Measurements from ENCODE around the gene HS2ST1. TPM values are rescaled to one million over a fixed set of nuclear protein-coding genes. Genes with fewer than 3 reads are reported as not detected.

The HS2ST1 gene
- total RNA-seq, 2 experiments from 2014 or later, result 20.6 to 23.0 TPM

DNA sequence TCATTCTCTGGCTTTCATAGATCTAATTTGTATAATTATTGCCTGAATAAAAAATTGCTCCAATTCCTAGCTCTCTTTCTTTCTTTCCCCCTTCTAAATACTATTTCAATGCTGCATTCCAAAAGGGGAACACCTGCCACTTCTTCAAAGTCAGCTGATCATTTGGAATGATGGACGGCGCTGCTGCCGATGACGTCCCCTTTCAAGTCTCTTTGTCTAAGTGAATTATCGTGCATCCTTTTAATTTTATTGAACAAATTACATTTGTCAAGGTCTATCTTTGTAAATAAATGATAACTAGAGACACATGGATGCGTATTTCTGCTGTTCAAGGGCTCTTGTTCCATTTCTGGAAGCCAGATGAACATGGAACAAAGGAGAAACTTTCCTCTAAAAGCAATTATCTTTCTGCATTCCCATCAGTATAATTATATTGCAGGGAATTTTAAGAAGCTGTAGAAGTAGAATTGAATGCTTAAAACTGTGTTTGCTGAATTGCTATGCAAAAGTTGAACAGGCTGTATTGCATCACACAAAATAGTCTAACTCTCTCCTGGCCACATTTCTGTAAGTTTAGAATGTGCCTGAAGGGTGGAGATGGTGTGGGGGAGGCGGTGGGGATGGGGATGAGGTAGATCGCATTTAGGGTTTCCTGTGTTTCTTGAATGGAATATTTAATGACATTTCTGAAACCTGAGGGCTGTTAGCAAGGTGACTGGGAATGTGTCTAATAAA is 222.3 kb downstream of the HS2ST1 start:
- Mint-ChIP-seq H3K4me1 (peaks cover 7% of the 10 kb centered on the region), H3K36me3 (ENCODE audit: low read depth) (no peaks in the 10 kb centered on the region), H3K27ac (no peak overlapping the region), H3K9me3 (no peaks in the 10 kb centered on the region), H3K4me3 (no peak overlapping the region), H3K27me3 (peaks cover 22% of the 10 kb centered on the region)
- no peak for DNase-seq
- CTCF ChIA-PET, result no interaction called here
- POLR2A ChIA-PET, result no interaction called here

DNA sequence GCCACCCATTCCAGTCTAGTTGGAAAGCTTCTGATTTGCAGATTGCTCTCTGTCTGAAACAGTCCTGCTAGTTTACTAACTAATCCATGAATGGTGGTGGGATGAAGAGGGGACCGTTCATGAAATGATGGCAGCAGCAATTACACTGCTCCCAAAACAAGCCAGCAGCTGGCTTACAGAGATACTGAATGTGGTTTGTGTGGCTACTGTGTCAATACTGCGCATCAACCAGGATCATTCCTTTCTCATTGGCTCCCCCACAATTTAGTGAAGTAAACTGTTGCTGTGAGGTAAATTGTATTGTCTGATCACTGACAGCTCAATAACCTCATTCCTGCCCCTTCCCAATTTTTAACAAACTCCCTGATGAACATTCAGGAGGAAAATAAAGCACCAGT is 222.9 kb downstream of the HS2ST1 start:
- peaks cover 4% of the 10 kb centered on the region for H3K4me1 Mint-ChIP-seq
- CTCF ChIA-PET, result interaction anchor here (1.1 kb wide), 1 partner anchor 9 kb away, joined by 3 read pairs; no protein-coding TSS in a partner anchor

DNA sequence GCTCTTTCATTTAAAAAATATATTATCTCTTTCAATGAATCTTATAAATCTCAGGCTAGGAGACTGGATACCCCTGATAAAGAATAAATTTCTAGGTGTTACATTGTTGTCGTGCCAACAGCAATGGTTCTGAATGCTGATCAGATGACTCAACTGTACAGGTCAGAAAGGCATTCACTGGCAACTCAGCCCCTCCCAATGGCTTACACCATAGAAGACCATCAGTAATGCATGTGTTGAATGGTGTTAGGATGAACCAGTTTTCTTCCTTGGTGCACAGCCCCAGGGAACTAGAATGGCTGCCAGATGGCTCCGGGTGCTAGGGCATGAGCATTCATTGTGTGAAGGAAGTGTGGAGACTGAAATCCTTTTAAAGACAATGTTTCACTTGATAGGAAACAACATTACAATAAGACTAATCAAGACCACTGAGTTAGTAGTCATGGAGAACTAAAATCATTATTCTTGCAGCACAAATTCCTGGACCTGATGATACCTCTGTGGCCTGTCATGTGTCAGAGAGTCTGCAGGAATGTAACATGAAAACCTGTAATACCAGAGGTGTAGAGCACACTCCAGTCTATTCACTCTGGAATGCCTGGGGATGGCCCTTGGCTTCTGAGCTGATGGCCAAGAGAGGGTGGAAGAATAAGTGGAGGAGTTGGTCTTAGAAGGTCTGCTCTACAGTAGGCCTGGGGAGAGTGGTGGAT is 226.6 kb downstream of the HS2ST1 start:
- no peaks in the 10 kb centered on the region for H3K4me1 Mint-ChIP-seq
- H3K27me3 Mint-ChIP-seq, result peaks cover 5% of the 10 kb centered on the region
- no peak overlapping the region for H3K27ac Mint-ChIP-seq
- no peak overlapping the region for H3K4me3 Mint-ChIP-seq
- POLR2A ChIA-PET, result no interaction called here
- no peak for DNase-seq
- no peaks in the 10 kb centered on the region for H3K9me3 Mint-ChIP-seq
- no peaks in the 10 kb centered on the region for H3K36me3 Mint-ChIP-seq (ENCODE audit: low read depth)
- CTCF ChIA-PET, result no interaction called here

More for the DNA sequence above, 222.9 kb downstream of the HS2ST1 start:
- no peak overlapping the region for H3K4me3 Mint-ChIP-seq
- no peak for DNase-seq
- POLR2A ChIA-PET, result no interaction called here
- no peaks in the 10 kb centered on the region for H3K9me3 Mint-ChIP-seq
- peaks cover 22% of the 10 kb centered on the region for H3K27me3 Mint-ChIP-seq
- no peak overlapping the region for H3K27ac Mint-ChIP-seq
- H3K36me3 Mint-ChIP-seq (ENCODE audit: low read depth), result no peaks in the 10 kb centered on the region

DNA sequence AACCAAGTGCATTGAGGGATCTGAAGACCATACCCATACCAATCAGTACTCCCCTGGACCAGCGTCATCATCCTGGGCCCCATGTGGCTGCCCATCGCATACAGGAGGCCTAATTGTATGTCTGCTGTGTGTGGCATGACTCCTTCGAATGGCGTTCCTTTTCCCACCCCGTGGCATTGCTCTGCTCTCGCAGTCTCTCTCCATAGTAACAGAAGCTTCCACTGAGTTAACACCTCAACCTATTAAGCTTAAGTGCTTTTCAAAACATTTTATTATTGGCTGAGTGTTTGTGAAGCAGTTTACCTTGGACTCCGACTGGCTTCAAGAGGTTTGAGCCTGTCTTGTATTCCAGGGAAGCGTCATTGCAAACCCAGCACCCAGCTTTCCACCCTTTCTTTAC is 227.1 kb downstream of the HS2ST1 start:
- ChIA-PET CTCF (interaction anchor here (1.3 kb wide), 1 partner anchor 812 kb away, joined by 3 read pairs; no protein-coding TSS in a partner anchor), POLR2A (no interaction called here)
- DNase-seq, result no peak
- H3K27me3 Mint-ChIP-seq, result peaks cover 8% of the 10 kb centered on the region
- no peak overlapping the region for H3K4me3 Mint-ChIP-seq
- H3K27ac Mint-ChIP-seq, result no peak overlapping the region
- no peaks in the 10 kb centered on the region for H3K9me3 Mint-ChIP-seq
- H3K36me3 Mint-ChIP-seq (ENCODE audit: low read depth), result no peaks in the 10 kb centered on the region
- no peaks in the 10 kb centered on the region for H3K4me1 Mint-ChIP-seq

DNA sequence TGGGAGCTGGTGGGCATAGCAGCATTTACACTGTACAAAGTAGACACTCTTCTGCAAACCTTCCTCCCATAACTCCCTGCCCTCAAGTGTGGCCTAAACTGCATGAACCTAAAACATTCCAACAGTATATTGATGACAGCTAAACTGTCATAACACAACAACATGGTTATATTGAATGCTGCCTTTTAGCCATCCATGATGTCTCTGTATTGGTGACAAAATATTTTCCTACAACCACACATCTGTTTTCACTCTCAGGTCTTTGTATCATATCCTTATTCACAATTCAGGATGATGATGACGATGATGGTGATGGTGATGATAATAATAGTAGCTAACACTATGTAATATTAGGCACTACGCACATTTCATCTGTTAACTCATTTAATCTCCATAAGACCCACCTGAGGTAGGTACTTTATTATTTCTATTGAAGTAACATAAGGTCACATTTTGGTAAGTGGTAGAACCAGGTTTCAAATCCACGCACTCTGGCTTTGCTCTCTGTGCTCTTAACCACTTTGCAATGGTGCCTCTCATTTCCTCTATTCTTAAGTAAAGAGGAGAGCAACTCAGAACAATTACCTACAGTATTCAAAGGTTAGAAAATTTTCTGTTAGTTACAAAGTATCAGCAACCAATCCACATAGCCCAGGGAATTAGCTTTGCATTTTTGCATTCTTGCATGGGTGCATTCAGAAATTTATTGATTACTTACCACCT is 229.1 kb downstream of the HS2ST1 start:
- Mint-ChIP-seq H3K4me3 (no peak overlapping the region), H3K27ac (no peak overlapping the region), H3K4me1 (no peaks in the 10 kb centered on the region), H3K36me3 (ENCODE audit: low read depth) (no peaks in the 10 kb centered on the region), H3K9me3 (no peaks in the 10 kb centered on the region), H3K27me3 (peaks cover 8% of the 10 kb centered on the region)
- CTCF ChIA-PET, result interaction anchor here (1.0 kb wide), 1 partner anchor 16 kb away, joined by 3 read pairs; no protein-coding TSS in a partner anchor
- POLR2A ChIA-PET, result no interaction called here
- no peak for DNase-seq

DNA sequence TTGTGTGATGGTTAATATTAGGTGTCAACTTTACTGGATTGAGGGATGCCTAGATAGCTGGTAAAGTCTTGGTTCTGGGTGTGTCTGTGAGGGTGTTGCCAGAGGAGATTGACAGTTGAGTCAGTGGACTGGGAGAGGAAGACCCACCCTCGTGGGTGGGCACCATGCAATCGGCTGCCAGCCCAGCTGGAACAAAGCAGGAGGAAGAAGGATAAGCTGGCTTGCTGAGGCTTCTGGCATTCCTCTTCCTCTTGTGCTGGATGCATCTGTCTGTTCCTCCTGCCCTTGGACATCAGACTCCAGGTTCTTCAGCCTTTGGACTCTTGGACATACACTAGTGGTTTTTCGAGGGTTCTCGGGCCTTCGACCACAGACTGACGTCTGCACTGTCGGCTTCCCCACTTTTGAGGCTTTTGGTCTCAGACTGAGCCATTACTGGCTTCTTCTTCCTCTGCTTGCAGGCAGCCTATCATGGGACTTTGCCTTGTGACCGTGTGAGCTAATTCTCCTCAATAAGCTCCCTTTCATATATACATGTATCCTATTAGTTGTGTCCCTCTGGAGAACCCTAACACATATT is 230.0 kb downstream of the HS2ST1 start:
- Mint-ChIP-seq H3K9me3 (no peaks in the 10 kb centered on the region), H3K27me3 (peaks cover 15% of the 10 kb centered on the region), H3K27ac (no peak overlapping the region), H3K36me3 (ENCODE audit: low read depth) (no peaks in the 10 kb centered on the region), H3K4me3 (no peak overlapping the region), H3K4me1 (no peaks in the 10 kb centered on the region)
- CTCF ChIA-PET, result interaction anchor here (1.0 kb wide), 1 partner anchor 17 kb away, joined by 3 read pairs; no protein-coding TSS in a partner anchor
- no peak for DNase-seq
- POLR2A ChIA-PET, result no interaction called here

DNA sequence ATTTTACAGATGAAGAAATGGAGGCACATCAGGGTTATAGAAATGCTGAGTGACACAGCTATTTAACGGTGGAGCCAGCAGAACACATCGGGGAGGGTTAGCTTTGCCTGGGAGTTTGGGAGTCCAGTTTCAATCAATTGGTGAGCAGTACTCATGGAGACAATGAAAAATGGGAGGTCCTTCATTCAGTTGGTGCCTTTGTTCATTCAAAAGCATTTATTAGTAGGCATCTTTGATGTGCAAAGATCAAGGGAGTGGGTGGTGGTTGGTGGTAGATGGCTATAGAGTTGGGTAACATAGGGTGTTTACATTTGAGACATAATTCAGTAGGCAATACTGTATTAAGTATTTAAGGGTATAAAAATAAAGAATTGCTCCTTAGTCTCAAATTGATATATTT is 230.5 kb downstream of the HS2ST1 start:
- Mint-ChIP-seq H3K4me3 (no peak overlapping the region), H3K27ac (no peak overlapping the region), H3K9me3 (no peaks in the 10 kb centered on the region), H3K27me3 (peaks cover 19% of the 10 kb centered on the region), H3K4me1 (no peaks in the 10 kb centered on the region), H3K36me3 (ENCODE audit: low read depth) (no peaks in the 10 kb centered on the region)
- ChIA-PET CTCF (interaction anchor here (1.0 kb wide), 1 partner anchor 17 kb away, joined by 3 read pairs; no protein-coding TSS in a partner anchor), POLR2A (no interaction called here)
- no peak for DNase-seq

DNA sequence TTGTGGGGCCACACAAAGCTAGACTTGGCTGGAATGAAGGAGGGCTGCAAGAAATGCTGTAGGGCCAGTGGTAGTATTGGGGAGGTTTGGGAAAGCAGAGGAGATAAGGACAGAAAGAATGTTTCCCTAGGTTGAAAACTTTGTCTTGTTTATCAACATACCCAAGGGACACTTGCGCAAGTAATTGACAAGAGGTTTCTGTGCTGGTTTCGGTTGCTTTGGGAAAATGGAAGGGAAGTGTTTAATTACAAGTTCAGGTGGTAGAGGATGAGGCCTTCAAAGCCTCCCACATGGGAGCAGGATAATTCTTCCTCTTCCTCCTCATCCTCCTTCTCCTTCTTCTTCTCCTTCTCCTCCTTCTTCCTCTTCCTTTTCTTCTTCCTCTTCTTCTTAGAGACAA is 232.1 kb downstream of the HS2ST1 start:
- Mint-ChIP-seq H3K4me1 (peaks cover 3% of the 10 kb centered on the region), H3K27ac (no peak overlapping the region), H3K4me3 (no peak overlapping the region), H3K9me3 (no peaks in the 10 kb centered on the region), H3K27me3 (peaks cover 26% of the 10 kb centered on the region), H3K36me3 (ENCODE audit: low read depth) (no peaks in the 10 kb centered on the region)
- POLR2A ChIA-PET, result no interaction called here
- DNase-seq, result no peak
- CTCF ChIA-PET, result no interaction called here

DNA sequence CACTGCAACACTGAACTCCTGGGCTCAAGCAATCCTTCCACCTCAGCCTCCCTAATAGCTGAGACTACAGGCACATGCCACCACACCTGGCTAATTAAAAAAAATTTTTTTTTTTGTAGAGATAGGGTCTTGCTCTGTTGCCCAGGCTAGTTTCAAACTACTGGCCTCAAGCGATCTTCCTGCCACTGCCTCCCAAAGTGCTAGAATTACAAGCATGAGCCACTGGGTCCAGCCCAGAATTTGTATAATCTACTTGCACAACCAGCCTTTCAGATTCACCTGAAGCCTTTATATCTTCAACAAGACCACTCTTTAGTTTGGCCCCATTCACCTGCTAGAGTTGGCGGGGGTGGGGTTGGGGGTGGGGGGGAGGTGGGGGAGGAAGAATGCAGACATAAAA is 232.6 kb downstream of the HS2ST1 start:
- H3K4me1 Mint-ChIP-seq, result peaks cover 8% of the 10 kb centered on the region
- H3K27me3 Mint-ChIP-seq, result peaks cover 30% of the 10 kb centered on the region
- ChIA-PET POLR2A (no interaction called here), CTCF (no interaction called here)
- H3K27ac Mint-ChIP-seq, result no peak overlapping the region
- H3K36me3 Mint-ChIP-seq (ENCODE audit: low read depth), result no peaks in the 10 kb centered on the region
- no peak for DNase-seq
- no peaks in the 10 kb centered on the region for H3K9me3 Mint-ChIP-seq
- no peak overlapping the region for H3K4me3 Mint-ChIP-seq

DNA sequence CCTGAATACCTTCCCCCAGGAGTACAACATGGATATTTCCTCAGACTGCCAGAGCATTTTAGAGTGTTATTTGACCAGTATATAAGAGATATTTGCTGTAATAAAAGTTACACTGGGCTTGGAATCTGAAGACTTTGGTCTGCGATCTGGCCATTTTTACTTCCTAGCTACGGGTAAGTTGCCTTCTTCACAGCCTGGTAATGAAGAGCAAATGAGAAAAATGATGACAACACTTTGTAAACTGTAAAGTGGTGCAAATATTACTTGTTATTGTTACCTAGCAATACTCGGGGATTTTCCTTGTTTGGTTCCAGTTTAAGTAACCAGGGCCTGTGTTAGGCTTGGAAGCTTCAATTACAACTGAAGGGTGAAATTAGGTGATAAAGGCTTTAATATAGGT is 233.4 kb downstream of the HS2ST1 start:
- Mint-ChIP-seq H3K4me3 (no peak overlapping the region), H3K27ac (no peak overlapping the region), H3K27me3 (peaks cover 38% of the 10 kb centered on the region), H3K36me3 (ENCODE audit: low read depth) (no peaks in the 10 kb centered on the region), H3K9me3 (no peaks in the 10 kb centered on the region), H3K4me1 (peaks cover 11% of the 10 kb centered on the region)
- ChIA-PET POLR2A (no interaction called here), CTCF (no interaction called here)
- no peak for DNase-seq

DNA sequence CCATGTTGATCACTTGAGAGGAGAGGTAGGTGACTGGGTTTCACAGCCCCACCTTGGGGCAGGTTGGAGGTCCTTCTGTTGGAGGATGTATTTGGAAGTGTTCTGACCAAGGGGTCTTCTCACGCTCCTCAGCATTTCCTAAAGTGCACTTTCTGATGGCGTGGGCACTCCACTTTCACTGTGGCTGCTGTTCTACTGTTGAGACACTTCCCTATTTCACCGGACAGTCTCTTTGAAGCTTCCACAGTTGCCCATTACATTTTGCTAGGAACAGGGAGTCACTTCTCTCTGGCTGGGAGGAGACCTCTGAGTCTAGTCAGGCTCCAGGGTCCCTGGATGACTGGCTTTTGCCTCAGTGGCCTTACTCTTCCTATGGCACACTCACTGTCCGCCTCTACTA is 234.2 kb downstream of the HS2ST1 start:
- H3K36me3 Mint-ChIP-seq (ENCODE audit: low read depth), result no peaks in the 10 kb centered on the region
- peaks cover 44% of the 10 kb centered on the region for H3K27me3 Mint-ChIP-seq
- no peak overlapping the region for H3K4me3 Mint-ChIP-seq
- H3K9me3 Mint-ChIP-seq, result no peaks in the 10 kb centered on the region
- ChIA-PET CTCF (no interaction called here), POLR2A (no interaction called here)
- peaks cover 11% of the 10 kb centered on the region for H3K4me1 Mint-ChIP-seq
- no peak overlapping the region for H3K27ac Mint-ChIP-seq
- DNase-seq, result no peak

DNA sequence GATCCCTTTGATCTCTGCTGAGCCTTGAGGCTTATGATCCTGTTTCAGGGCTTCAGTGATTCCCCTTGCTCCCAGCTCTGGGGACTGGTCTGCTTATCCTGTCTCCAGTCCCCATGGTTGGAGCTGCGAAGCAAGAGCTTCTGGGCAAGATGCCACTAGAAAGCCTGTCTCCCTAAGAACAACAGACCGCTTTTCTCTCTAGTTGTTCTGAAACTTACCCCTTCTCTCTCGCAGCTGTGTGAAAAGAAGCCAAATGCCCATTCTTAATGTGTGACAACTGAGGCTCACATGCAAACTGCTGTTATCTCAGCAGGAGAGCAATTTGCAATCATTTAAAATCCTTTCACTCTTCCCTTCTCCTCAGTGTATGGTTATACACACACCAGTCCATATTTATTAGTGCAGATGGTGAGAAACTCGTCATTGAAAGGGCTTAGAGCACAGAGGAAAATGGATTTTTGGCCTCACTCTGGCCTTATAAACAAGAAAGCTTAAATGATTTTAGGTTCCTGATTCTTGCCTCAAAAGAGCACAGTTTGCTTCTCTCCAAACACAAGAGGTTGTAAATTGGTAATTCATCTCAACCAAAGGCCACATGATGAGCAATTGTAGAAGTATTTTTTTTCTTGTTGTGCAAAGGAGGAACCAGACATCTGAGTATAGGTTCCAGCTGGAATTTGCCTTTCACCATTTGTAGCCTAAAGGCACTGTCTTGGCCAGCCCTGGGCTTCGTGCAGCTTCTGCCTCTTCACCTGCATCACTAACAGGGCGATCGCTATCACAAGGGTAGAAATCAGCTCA is 235.0 kb downstream of the HS2ST1 start:
- H3K4me3 Mint-ChIP-seq, result no peak overlapping the region
- H3K36me3 Mint-ChIP-seq (ENCODE audit: low read depth), result no peaks in the 10 kb centered on the region
- peaks cover 44% of the 10 kb centered on the region for H3K27me3 Mint-ChIP-seq
- ChIA-PET POLR2A (interaction anchor here (0.6 kb wide), 1 partner anchor 103 kb away, joined by 3 read pairs; no protein-coding TSS in a partner anchor), CTCF (no interaction called here)
- no peaks in the 10 kb centered on the region for H3K9me3 Mint-ChIP-seq
- peaks cover 11% of the 10 kb centered on the region for H3K4me1 Mint-ChIP-seq
- no peak for DNase-seq
- H3K27ac Mint-ChIP-seq, result no peak overlapping the region

All from activated CD4-positive, alpha-beta T cell treated with anti-CD3 and anti-CD28 coated beads, Interleukin-2, amount 10 ng/mL, durations not matched to agents 7 days and 5 days (primary cell).